Prostate gland (tissue), 2 donors: ENCODE data around the gene LSM2.

Experiments
- POLR2A ChIP-seq: fragments of 450-650 bp; IDR thresholded peaks from one replicate; pipeline ENCODE4 v1.6.1; 2016; ENCODE audit warnings: antibody characterized with exemption, mild to moderate bottlenecking
- TF ChIP-seq, protein P1 (sequence below), 4 experiments: fragments of 200-600 bp in 2 of 4; fragments of 450-650 bp in 2 of 4; sonication (generic) in 2 of 4; IDR thresholded peaks; 1 replicate in 3 of 4; 2 replicates in 1 of 4; pipeline ENCODE4 v1.5.1; 2016 to 2019; ENCODE audit warnings: antibody characterized with exemption in 4 of 4, mild to moderate bottlenecking in 2 of 4, moderate library complexity in 2 of 4

DNA sequence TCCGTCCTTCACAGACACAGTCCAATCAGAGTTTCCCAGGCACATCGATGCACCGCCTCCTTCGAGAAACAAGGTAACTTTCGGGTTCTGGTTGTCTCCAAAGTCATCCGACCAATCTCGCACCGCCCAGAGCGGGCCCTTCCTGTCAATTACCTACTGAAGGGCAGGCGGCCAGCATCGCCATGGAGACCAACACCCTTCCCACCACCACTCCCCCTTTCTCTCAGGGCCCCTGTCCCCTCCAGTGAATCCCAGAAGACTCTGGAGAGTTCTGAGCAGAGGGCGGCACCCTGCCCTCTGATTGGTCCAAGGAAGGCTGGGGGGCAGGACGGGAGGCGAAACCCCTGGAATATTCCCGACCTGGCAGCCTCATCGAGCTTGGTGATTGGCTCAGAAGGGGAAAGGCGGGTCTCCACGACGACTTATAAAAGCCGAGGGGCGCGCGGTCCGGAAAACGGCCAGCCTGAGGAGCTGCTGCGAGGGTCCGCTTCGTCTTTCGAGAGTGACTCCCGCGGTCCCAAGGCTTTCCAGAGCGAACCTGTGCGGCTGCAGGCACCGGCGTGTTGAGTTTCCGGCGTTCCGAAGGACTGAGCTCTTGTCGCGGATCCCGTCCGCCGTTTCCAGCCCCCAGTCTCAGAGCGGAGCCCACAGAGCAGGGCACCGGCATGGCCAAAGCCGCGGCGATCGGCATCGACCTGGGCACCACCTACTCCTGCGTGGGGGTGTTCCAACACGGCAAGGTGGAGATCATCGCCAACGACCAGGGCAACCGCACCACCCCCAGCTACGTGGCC is 20.7 kb upstream of the LSM2 start, which contains the start of gene HSPA1B:
- TF ChIP-seq, protein P1, sequence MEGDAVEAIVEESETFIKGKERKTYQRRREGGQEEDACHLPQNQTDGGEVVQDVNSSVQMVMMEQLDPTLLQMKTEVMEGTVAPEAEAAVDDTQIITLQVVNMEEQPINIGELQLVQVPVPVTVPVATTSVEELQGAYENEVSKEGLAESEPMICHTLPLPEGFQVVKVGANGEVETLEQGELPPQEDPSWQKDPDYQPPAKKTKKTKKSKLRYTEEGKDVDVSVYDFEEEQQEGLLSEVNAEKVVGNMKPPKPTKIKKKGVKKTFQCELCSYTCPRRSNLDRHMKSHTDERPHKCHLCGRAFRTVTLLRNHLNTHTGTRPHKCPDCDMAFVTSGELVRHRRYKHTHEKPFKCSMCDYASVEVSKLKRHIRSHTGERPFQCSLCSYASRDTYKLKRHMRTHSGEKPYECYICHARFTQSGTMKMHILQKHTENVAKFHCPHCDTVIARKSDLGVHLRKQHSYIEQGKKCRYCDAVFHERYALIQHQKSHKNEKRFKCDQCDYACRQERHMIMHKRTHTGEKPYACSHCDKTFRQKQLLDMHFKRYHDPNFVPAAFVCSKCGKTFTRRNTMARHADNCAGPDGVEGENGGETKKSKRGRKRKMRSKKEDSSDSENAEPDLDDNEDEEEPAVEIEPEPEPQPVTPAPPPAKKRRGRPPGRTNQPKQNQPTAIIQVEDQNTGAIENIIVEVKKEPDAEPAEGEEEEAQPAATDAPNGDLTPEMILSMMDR (IDR thresholded peaks at IDR 0.05) = peak in 1 of 4 experiments; percentile 28
- TF ChIP-seq POLR2A = peak; percentile 100
